Activated CD4-positive, alpha-beta memory T cell treated with anti-CD3 and anti-CD28 coated beads for 36 hours (primary cell): Measurements from ENCODE around the gene PDE6H. TPM values are rescaled to one million over a fixed set of nuclear protein-coding genes. Genes with fewer than 3 reads are reported as not detected.

Experiments used
- CTCF ChIA-PET: fragments of 350-600 bp; sonication (Branson Sonifier 250); formaldehyde crosslinking; loops from one replicate; lab custom pipeline; 2021; ENCODE audit warnings: antibody characterized with exemption, inconsistent platforms; lab: Charles Lee
- POLR2A ChIA-PET: fragments of 350-600 bp; sonication (Branson Sonifier 250); formaldehyde crosslinking; loops from one replicate; lab custom pipeline; 2021; ENCODE audit warnings: antibody characterized with exemption; lab: Charles Lee
- DNase-seq: peaks from one replicate; pipeline ENCODE4 v3.0.0-alpha.2; 2020
- H3K27ac Mint-ChIP-seq: one replicate; pipeline ENCODE4 v1.8.0; 2021; ENCODE audit warnings: mixed read lengths
- H3K27me3 Mint-ChIP-seq: one replicate; pipeline ENCODE4 v1.8.0; 2021; ENCODE audit warnings: mixed read lengths
- H3K36me3 Mint-ChIP-seq: one replicate; pipeline ENCODE4 v1.8.0; 2021; ENCODE audit warnings: mixed read lengths
- H3K4me1 Mint-ChIP-seq: one replicate; pipeline ENCODE4 v1.8.0; 2021; ENCODE audit warnings: low read depth, mixed read lengths
- H3K4me3 Mint-ChIP-seq: one replicate; pipeline ENCODE4 v1.8.0; 2021; ENCODE audit warnings: mild to moderate bottlenecking, mixed read lengths
- H3K9me3 Mint-ChIP-seq: one replicate; pipeline ENCODE4 v1.8.0; 2021; ENCODE audit warnings: mixed read lengths
- intact Hi-C: fragments of 100-400 bp; cut with micrococcal nuclease; formaldehyde crosslinking; loops from one replicate; pipeline ENCODE4 v1.15.1; 2023
- total RNA-seq, 2 experiments: library from RNA; stranded (reverse); gene quantifications; one replicate each; pipeline ENCODE4 v1.2.3, GENCODE V29; 2021

PDE6H gene
- not detected for total RNA-seq

GRCh38 chr12:14972816-14973215 lies at the start of gene PDE6H:
PDE6H (plus strand) TSS chr12:14973042; CDS start chr12:14978013, 4,971 bp downstream.
- ChIA-PET CTCF (no interaction called here), POLR2A (interaction anchor here (2.6 kb wide), 1 partner anchor 11 kb away, joined by 7 read pairs; the partner anchor contains the start of gene ARHGDIB)
- no peak within 1 kb of the TSS for H3K4me3 Mint-ChIP-seq
- H3K36me3 Mint-ChIP-seq: no peaks in the 10 kb centered on the region
- H3K27me3 Mint-ChIP-seq: no peaks in the 10 kb centered on the region
- peaks cover 26% of the 10 kb centered on the region for H3K4me1 Mint-ChIP-seq
- no peak for DNase-seq
- no peak within 1 kb of the TSS for H3K27ac Mint-ChIP-seq
- H3K9me3 Mint-ChIP-seq: no peaks in the 10 kb centered on the region
- intact Hi-C loops: no loop called here

GRCh38 chr12:14923944-14924343 lies 48.9 kb upstream of the PDE6H start:
- ChIA-PET CTCF (no interaction called here), POLR2A (no interaction called here)
- Mint-ChIP-seq H3K27me3 (no peaks in the 10 kb centered on the region), H3K27ac (no peak overlapping the region), H3K4me1 (peaks cover 14% of the 10 kb centered on the region), H3K4me3 (no peak overlapping the region), H3K9me3 (no peaks in the 10 kb centered on the region), H3K36me3 (peaks cover 8% of the 10 kb centered on the region)
- DNase-seq: no peak
- intact Hi-C loops: no loop called here

- ChIA-PET POLR2A (no interaction called here), CTCF (no interaction called here)
- no peaks in the 10 kb centered on the region for H3K9me3 Mint-ChIP-seq
- no peaks in the 10 kb centered on the region for H3K27me3 Mint-ChIP-seq
- H3K4me3 Mint-ChIP-seq: no peak overlapping the region
- H3K4me1 Mint-ChIP-seq: peaks cover 14% of the 10 kb centered on the region
- peaks cover 4% of the 10 kb centered on the region for H3K36me3 Mint-ChIP-seq
- intact Hi-C loops: no loop called here
- H3K27ac Mint-ChIP-seq: no peak overlapping the region
- DNase-seq: no peak
These were observed 48.3 kb upstream of the PDE6H start for GRCh38 chr12:14924541-14924940.

GRCh38 chr12:14927267-14927666 lies 45.6 kb upstream of the PDE6H start:
- Mint-ChIP-seq H3K4me1 (no peaks in the 10 kb centered on the region), H3K36me3 (peaks cover 5% of the 10 kb centered on the region), H3K27ac (no peak overlapping the region), H3K4me3 (no peak overlapping the region), H3K27me3 (no peaks in the 10 kb centered on the region), H3K9me3 (no peaks in the 10 kb centered on the region)
- intact Hi-C loops: no loop called here
- DNase-seq: no peak
- POLR2A ChIA-PET: interaction anchor here (0.7 kb wide), 1 partner anchor 27 kb away, joined by 3 read pairs; no protein-coding TSS in a partner anchor
- CTCF ChIA-PET: interaction anchor here (0.7 to 1.7 kb wide), 3 partner anchors 11 to 294 kb away, joined by 3 to 4 read pairs (median 4); partner anchors contain the start of genes ERP27 and RERG

GRCh38 chr12:14928931-14929330 lies 43.9 kb upstream of the PDE6H start:
- ChIA-PET POLR2A (no interaction called here), CTCF (interaction anchor here (0.9 kb wide), 1 partner anchor 25 kb away, joined by 3 read pairs; no protein-coding TSS in a partner anchor)
- no peaks in the 10 kb centered on the region for H3K9me3 Mint-ChIP-seq
- no peak overlapping the region for H3K4me3 Mint-ChIP-seq
- no peaks in the 10 kb centered on the region for H3K27me3 Mint-ChIP-seq
- DNase-seq: no peak
- H3K27ac Mint-ChIP-seq: no peak overlapping the region
- no peaks in the 10 kb centered on the region for H3K4me1 Mint-ChIP-seq
- H3K36me3 Mint-ChIP-seq: peaks cover 9% of the 10 kb centered on the region
- intact Hi-C loops: no loop called here

- Mint-ChIP-seq H3K36me3 (peaks cover 9% of the 10 kb centered on the region), H3K9me3 (no peaks in the 10 kb centered on the region), H3K27ac (no peak overlapping the region), H3K4me3 (no peak overlapping the region), H3K4me1 (no peaks in the 10 kb centered on the region), H3K27me3 (no peaks in the 10 kb centered on the region)
- intact Hi-C loops: no loop called here
- POLR2A ChIA-PET: no interaction called here
- CTCF ChIA-PET: no interaction called here
- no peak for DNase-seq
These were observed 42.5 kb upstream of the PDE6H start for GRCh38 chr12:14930299-14930698.

GRCh38 chr12:14931359-14931758 lies 41.5 kb upstream of the PDE6H start:
- Mint-ChIP-seq H3K27ac (no peak overlapping the region), H3K9me3 (no peaks in the 10 kb centered on the region), H3K4me1 (no peaks in the 10 kb centered on the region), H3K36me3 (peaks cover 9% of the 10 kb centered on the region), H3K27me3 (no peaks in the 10 kb centered on the region), H3K4me3 (no peak overlapping the region)
- no peak for DNase-seq
- POLR2A ChIA-PET: no interaction called here
- intact Hi-C loops: no loop called here
- CTCF ChIA-PET: interaction anchor here (0.6 kb wide), 1 partner anchor 19 kb away, joined by 4 read pairs; no protein-coding TSS in a partner anchor

- Mint-ChIP-seq H3K4me1 (peaks cover 3% of the 10 kb centered on the region), H3K36me3 (peaks cover 9% of the 10 kb centered on the region), H3K4me3 (no peak overlapping the region), H3K27me3 (no peaks in the 10 kb centered on the region), H3K27ac (no peak overlapping the region), H3K9me3 (no peaks in the 10 kb centered on the region)
- CTCF ChIA-PET: no interaction called here
- intact Hi-C loops: no loop called here
- POLR2A ChIA-PET: no interaction called here
- DNase-seq: no peak
These were observed 40.9 kb upstream of the PDE6H start for GRCh38 chr12:14931791-14932560.

GRCh38 chr12:14934511-14934910 lies 38.3 kb upstream of the PDE6H start:
- Mint-ChIP-seq H3K27me3 (no peaks in the 10 kb centered on the region), H3K4me3 (no peak overlapping the region), H3K9me3 (no peaks in the 10 kb centered on the region), H3K27ac (no peak overlapping the region), H3K36me3 (peaks cover 14% of the 10 kb centered on the region), H3K4me1 (peaks cover 25% of the 10 kb centered on the region)
- no peak for DNase-seq
- CTCF ChIA-PET: interaction anchor here (0.6 kb wide), 1 partner anchor 10 kb away, joined by 3 read pairs; no protein-coding TSS in a partner anchor
- intact Hi-C loops: no loop called here
- POLR2A ChIA-PET: no interaction called here

GRCh38 chr12:14935031-14935430 lies 37.8 kb upstream of the PDE6H start:
- Mint-ChIP-seq H3K27me3 (no peaks in the 10 kb centered on the region), H3K27ac (no peak overlapping the region), H3K36me3 (peaks cover 18% of the 10 kb centered on the region), H3K9me3 (no peaks in the 10 kb centered on the region), H3K4me3 (no peak overlapping the region), H3K4me1 (peaks cover 30% of the 10 kb centered on the region)
- DNase-seq: no peak
- CTCF ChIA-PET: interaction anchor here (0.6 to 3.6 kb wide), 2 partner anchors 10 to 12 kb away, joined by 3 to 21 read pairs; no protein-coding TSS in a partner anchor
- POLR2A ChIA-PET: no interaction called here
- intact Hi-C loops: no loop called here

- intact Hi-C loops: loop anchor here (2.0 kb wide), 2 partner anchors 16 to 58 kb away; no protein-coding TSS in a partner anchor
- ChIA-PET POLR2A (interaction anchor here (1.6 to 1.9 kb wide), 2 partner anchors 12 to 26 kb away, joined by 3 to 4 read pairs; partner anchors contain the start of gene ARHGDIB), CTCF (interaction anchor here (0.6 to 4.8 kb wide), 5 partner anchors 11 to 90 kb away, joined by 3 to 41 read pairs (median 6); no protein-coding TSS in a partner anchor)
- Mint-ChIP-seq H3K4me1 (peaks cover 36% of the 10 kb centered on the region), H3K4me3 (no peak overlapping the region), H3K27me3 (no peaks in the 10 kb centered on the region), H3K36me3 (peaks cover 26% of the 10 kb centered on the region), H3K27ac (no peak overlapping the region), H3K9me3 (no peaks in the 10 kb centered on the region)
- DNase-seq: no peak
These were observed 36.5 kb upstream of the PDE6H start for GRCh38 chr12:14936224-14936861.

- Mint-ChIP-seq H3K27ac (no peak overlapping the region), H3K36me3 (peaks cover 29% of the 10 kb centered on the region), H3K9me3 (no peaks in the 10 kb centered on the region), H3K27me3 (no peaks in the 10 kb centered on the region), H3K4me3 (no peak overlapping the region), H3K4me1 (peaks cover 37% of the 10 kb centered on the region)
- intact Hi-C loops: loop anchor here (2.0 kb wide), 2 partner anchors 16 to 58 kb away; no protein-coding TSS in a partner anchor
- no peak for DNase-seq
- CTCF ChIA-PET: interaction anchor here (0.5 to 4.8 kb wide), 8 partner anchors 10 to 142 kb away, joined by 3 to 41 read pairs (median 4); partner anchors contain the start of gene ARHGDIB
- POLR2A ChIA-PET: interaction anchor here (1.6 to 1.9 kb wide), 2 partner anchors 11 to 25 kb away, joined by 3 to 4 read pairs; partner anchors contain the start of gene ARHGDIB
These were observed 35.8 kb upstream of the PDE6H start for GRCh38 chr12:14937014-14937413.
